K562 (cell line): Measurements from ENCODE around the gene TMEM131. TPM values are rescaled to one million over a fixed set of nuclear protein-coding genes. Genes with fewer than 3 reads are reported as not detected.

Experiments used
- ARID1B ChIP-seq: fragments of 450-650 bp; IDR thresholded peaks from 2 replicates; pipeline ENCODE4 v1.6.1; 2016; ENCODE audit warnings: antibody characterized with exemption, mild to moderate bottlenecking, inconsistent platforms
- CBX2 ChIP-seq: fragments of 200-600 bp; sonication (generic); IDR thresholded peaks from one replicate; pipeline ENCODE4 v1.6.1; 2012; ENCODE audit warnings: mild to moderate bottlenecking, low read length, inconsistent platforms; ENCODE audit not compliant: insufficient read depth, poor library complexity, severe bottlenecking
- HDAC2 ChIP-seq: fragments of 450-650 bp; IDR thresholded peaks from 2 replicates; pipeline ENCODE4 v1.6.1; 2016; ENCODE audit warnings: mild to moderate bottlenecking
- KLF16 ChIP-seq: IDR thresholded peaks from 2 replicates; pipeline ENCODE4 v1.6.1; 2016; ENCODE audit warnings: antibody characterized with exemption
- NR2C2 ChIP-seq, 2 experiments: fragments of 200-800 bp in 1 of 2; sonication (Bioruptor generic) in 1 of 2; sonication (generic) in 1 of 2; formaldehyde crosslinking in 1 of 2; IDR thresholded peaks; 2 replicates each; pipeline versions ENCODE4 v1.6.1 to v1.8.0; 2016 to 2022; ENCODE audit warnings: mild to moderate bottlenecking in 1 of 2, missing compliant biosample characterization in 1 of 2, missing genetic modification characterization in 1 of 2, missing genetic modification reagents in 1 of 2
- RCOR1 ChIP-seq, 2 experiments: IDR thresholded peaks; 2 replicates each; pipeline ENCODE4 v1.6.1; 2012; ENCODE audit warnings: low read depth in 2 of 2, low read length in 2 of 2, borderline replicate concordance in 1 of 2, improper control_type of control experiment in 1 of 2
- SMAD4 ChIP-seq: fragments of 250-450 bp; sonication (Bioruptor Pico); conservative IDR thresholded peaks from 2 replicates; pipeline ENCODE4 v1.8.0; 2021; ENCODE audit warnings: inconsistent platforms, mild to moderate bottlenecking, moderate library complexity
- SRF ChIP-seq, 2 experiments: fragments of 250-450, 450-650 bp in 1 of 2; sonication (Bioruptor Pico) in 1 of 2; sonication (generic) in 1 of 2; formaldehyde crosslinking; IDR thresholded peaks; 2 replicates each; pipeline versions ENCODE4 v1.5.0 to v1.5.1; 2020 to 2022; ENCODE audit warnings: mild to moderate bottlenecking in 1 of 2, missing genetic modification reagents in 1 of 2
- TBL1XR1 ChIP-seq, 2 experiments: IDR thresholded peaks; 2 replicates each; pipeline ENCODE4 v1.6.1; 2012; ENCODE audit warnings: improper control_type of control experiment in 2 of 2, low read length in 2 of 2, mild to moderate bottlenecking in 1 of 2
- YY1 ChIP-seq, 3 experiments: IDR thresholded peaks; 2 replicates each; pipeline ENCODE4 v1.6.1; 2011; ENCODE audit warnings: low read length in 2 of 3, mild to moderate bottlenecking in 2 of 3, moderate library complexity in 2 of 3, borderline replicate concordance in 1 of 3, control low read depth in 1 of 3, low read depth in 1 of 3; ENCODE audit not compliant: insufficient read depth in 3 of 3, insufficient replicate concordance in 2 of 3, control insufficient read depth in 1 of 3, insufficient read length in 1 of 3; ENCODE audit errors: extremely low read depth in 1 of 3
- ZNF175 ChIP-seq: fragments of 200-800 bp; sonication (Bioruptor generic); IDR thresholded peaks from 2 replicates; pipeline ENCODE4 v1.6.1; 2016; ENCODE audit warnings: low read depth, mild to moderate bottlenecking, missing genetic modification characterization, missing compliant biosample characterization
- ZNF354B ChIP-seq: fragments of 250-450 bp; sonication (Bioruptor Pico); IDR thresholded peaks from 2 replicates; pipeline ENCODE4 v1.4.0; 2020
- ZNF57 ChIP-seq: fragments of 450-650 bp; formaldehyde crosslinking; IDR thresholded peaks from 2 replicates; pipeline ENCODE4 v1.4.0; 2020; ENCODE audit warnings: mild to moderate bottlenecking, moderate library complexity
- polyA plus RNA-seq, 8 experiments: library from polyadenylated mRNA; depleted of rRNA in 4 of 8; stranded (reverse) in 5 of 8; unstranded in 3 of 8; fragments of >200 nt; fragmentation: Nextera tagmentation in 2 of 8; fragmentation: Illumina TruSeq in 1 of 8; extraction: Ambion mirVana in 2 of 8; extraction: Trizol in 1 of 8; gene quantifications; 2 replicates each; pipeline versions ENCODE4 v1.2.1 to v1.2.3, GENCODE V29; 2011 to 2014; ENCODE audit warnings: inconsistent platforms in 1 of 8, missing spikeins in 1 of 8
- total RNA-seq, 7 experiments: library from RNA; depleted of rRNA in 6 of 7; stranded (reverse); fragments of >200 nt in 6 of 7; fragmentation: Illumina TruSeq in 2 of 7; extraction: Trizol in 2 of 7; gene quantifications; 2 replicates each; pipeline versions ENCODE4 v1.2.1 to v1.2.3, GENCODE V29; 2011 to 2021; ENCODE audit warnings: low replicate concordance in 1 of 7
- TF ChIP-seq, protein P1 (sequence below), 2 experiments: fragments of 450-650 bp; conservative IDR thresholded peaks; 2 replicates each; pipeline ENCODE4 v1.6.1; 2017; ENCODE audit warnings: mild to moderate bottlenecking in 2 of 2, moderate library complexity in 2 of 2
- TF ChIP-seq, protein P2 (sequence below): fragments of 450-650 bp; IDR thresholded peaks from 2 replicates; pipeline ENCODE4 v1.6.1; 2016
- TF ChIP-seq, protein P3 (sequence below): fragments of 450-650 bp; formaldehyde crosslinking; IDR thresholded peaks from 2 replicates; pipeline ENCODE4 v1.4.0; 2020; ENCODE audit warnings: mild to moderate bottlenecking, moderate library complexity
- TF ChIP-seq, protein P4 (sequence below), 3 experiments: fragments of 200-800 bp in 1 of 3; fragments of 250-450 bp in 1 of 3; fragments of 450-650 bp in 1 of 3; sonication (Bioruptor Pico) in 1 of 3; sonication (Bioruptor generic) in 1 of 3; formaldehyde crosslinking in 1 of 3; IDR thresholded peaks; 2 replicates each; pipeline versions ENCODE4 v1.6.1 to v1.8.0; 2016 to 2022; ENCODE audit warnings: mild to moderate bottlenecking in 2 of 3, missing genetic modification characterization in 2 of 3, missing compliant biosample characterization in 1 of 3, moderate library complexity in 1 of 3

The TMEM131 gene
- total and polyA plus RNA-seq, 9 of the 15 experiments (the other 6 are each of a cell fraction or from before 2014, with no cell fraction given), result 2.5 to 21.1 (median 12.4) TPM

DNA sequence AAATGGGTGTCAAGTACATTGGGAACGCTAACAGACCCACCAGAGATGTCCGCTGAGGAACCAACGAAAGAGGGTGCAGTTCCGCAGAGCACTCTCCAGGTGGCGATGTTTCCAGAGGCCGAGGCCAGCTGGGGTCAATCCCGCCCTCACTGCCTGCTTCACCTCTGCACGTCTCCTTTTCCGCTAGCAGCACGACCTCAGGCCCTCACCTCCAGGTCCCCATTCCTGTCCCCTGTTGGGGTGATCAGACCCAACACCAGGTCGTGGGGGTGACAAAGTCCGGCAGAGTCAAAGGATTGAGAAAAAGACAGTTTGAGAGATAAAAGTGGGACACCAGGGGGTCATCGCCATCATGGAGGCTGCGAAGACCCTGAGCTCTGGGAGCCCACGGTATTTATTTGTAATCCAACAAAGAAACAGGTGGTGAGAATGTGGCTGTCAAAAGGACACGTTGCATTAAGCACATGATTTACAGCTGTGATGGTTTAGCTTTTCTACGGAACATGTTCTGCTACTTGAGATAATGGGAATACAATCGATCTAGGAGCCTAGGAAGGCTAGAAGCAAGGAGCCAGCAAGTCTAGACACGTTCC lies 255.1 kb downstream of the TMEM131 start (continued):
- TF ChIP-seq ARID1B, result peak; percentile 60; the same call in 1 of the 2 replicates
- TF ChIP-seq, protein P1, sequence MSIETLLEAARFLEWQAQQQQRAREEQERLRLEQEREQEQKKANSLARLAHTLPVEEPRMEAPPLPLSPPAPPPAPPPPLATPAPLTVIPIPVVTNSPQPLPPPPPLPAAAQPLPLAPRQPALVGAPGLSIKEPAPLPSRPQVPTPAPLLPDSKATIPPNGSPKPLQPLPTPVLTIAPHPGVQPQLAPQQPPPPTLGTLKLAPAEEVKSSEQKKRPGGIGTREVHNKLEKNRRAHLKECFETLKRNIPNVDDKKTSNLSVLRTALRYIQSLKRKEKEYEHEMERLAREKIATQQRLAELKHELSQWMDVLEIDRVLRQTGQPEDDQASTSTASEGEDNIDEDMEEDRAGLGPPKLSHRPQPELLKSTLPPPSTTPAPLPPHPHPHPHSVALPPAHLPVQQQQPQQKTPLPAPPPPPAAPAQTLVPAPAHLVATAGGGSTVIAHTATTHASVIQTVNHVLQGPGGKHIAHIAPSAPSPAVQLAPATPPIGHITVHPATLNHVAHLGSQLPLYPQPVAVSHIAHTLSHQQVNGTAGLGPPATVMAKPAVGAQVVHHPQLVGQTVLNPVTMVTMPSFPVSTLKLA (conservative IDR thresholded peaks at IDR 0.05), result 0 out of 4 replicates have a peak, but pooled peaks of 1 of the 2 experiments have one; percentile 48
- no peak for TF ChIP-seq CBX2
- TF ChIP-seq, protein P2, sequence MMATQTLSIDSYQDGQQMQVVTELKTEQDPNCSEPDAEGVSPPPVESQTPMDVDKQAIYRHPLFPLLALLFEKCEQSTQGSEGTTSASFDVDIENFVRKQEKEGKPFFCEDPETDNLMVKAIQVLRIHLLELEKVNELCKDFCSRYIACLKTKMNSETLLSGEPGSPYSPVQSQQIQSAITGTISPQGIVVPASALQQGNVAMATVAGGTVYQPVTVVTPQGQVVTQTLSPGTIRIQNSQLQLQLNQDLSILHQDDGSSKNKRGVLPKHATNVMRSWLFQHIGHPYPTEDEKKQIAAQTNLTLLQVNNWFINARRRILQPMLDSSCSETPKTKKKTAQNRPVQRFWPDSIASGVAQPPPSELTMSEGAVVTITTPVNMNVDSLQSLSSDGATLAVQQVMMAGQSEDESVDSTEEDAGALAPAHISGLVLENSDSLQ, result peak; percentile 77
- TF ChIP-seq NR2C2 (CRISPR knock-in tag; IDR thresholded peaks at IDR 0.05), result peak; percentile 71; the same call in 1 of the 2 replicates
- peak; percentile 91 for TF ChIP-seq NR2C2 (tag; IDR thresholded peaks at IDR 0.05)
- 0 out of 4 replicates have a peak, but pooled peaks of 1 of the 2 experiments have one; percentile 38 for TF ChIP-seq RCOR1 (IDR thresholded peaks at IDR 0.05; ENCODE audit: borderline replicate concordance in 1 of 2, low read depth in 2 of 2, low read length in 2 of 2)
- no peak for TF ChIP-seq ZNF175
- peak in 1 of 3 experiments; percentile 27 for TF ChIP-seq YY1 (IDR thresholded peaks at IDR 0.05; ENCODE audit: borderline replicate concordance in 1 of 3, control insufficient read depth in 1 of 3, extremely low read depth in 1 of 3, insufficient read depth in 3 of 3, insufficient read length in 1 of 3, insufficient replicate concordance in 2 of 3, low read depth in 1 of 3, low read length in 2 of 3)
- TF ChIP-seq, protein P3, sequence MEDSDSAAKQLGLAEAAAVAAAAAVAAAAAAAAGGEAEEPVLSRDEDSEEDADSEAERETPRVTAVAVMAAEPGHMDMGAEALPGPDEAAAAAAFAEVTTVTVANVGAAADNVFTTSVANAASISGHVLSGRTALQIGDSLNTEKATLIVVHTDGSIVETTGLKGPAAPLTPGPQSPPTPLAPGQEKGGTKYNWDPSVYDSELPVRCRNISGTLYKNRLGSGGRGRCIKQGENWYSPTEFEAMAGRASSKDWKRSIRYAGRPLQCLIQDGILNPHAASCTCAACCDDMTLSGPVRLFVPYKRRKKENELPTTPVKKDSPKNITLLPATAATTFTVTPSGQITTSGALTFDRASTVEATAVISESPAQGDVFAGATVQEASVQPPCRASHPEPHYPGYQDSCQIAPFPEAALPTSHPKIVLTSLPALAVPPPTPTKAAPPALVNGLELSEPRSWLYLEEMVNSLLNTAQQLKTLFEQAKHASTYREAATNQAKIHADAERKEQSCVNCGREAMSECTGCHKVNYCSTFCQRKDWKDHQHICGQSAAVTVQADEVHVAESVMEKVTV (CRISPR knock-in tag), result 0 out of 2 replicates have a peak, but pooled peaks have one; percentile 30
- peak; percentile 17; the same call in 1 of the 2 replicates for TF ChIP-seq KLF16
- peak in 1 of 2 experiments; percentile 33; a peak in 1 of 4 replicates for TF ChIP-seq TBL1XR1 (IDR thresholded peaks at IDR 0.05; ENCODE audit: low read length in 2 of 2)
- TF ChIP-seq SRF (CRISPR knock-in tag; IDR thresholded peaks at IDR 0.05), result no peak
- no peak for TF ChIP-seq ZNF57 (CRISPR knock-in tag)
- TF ChIP-seq, protein P4, sequence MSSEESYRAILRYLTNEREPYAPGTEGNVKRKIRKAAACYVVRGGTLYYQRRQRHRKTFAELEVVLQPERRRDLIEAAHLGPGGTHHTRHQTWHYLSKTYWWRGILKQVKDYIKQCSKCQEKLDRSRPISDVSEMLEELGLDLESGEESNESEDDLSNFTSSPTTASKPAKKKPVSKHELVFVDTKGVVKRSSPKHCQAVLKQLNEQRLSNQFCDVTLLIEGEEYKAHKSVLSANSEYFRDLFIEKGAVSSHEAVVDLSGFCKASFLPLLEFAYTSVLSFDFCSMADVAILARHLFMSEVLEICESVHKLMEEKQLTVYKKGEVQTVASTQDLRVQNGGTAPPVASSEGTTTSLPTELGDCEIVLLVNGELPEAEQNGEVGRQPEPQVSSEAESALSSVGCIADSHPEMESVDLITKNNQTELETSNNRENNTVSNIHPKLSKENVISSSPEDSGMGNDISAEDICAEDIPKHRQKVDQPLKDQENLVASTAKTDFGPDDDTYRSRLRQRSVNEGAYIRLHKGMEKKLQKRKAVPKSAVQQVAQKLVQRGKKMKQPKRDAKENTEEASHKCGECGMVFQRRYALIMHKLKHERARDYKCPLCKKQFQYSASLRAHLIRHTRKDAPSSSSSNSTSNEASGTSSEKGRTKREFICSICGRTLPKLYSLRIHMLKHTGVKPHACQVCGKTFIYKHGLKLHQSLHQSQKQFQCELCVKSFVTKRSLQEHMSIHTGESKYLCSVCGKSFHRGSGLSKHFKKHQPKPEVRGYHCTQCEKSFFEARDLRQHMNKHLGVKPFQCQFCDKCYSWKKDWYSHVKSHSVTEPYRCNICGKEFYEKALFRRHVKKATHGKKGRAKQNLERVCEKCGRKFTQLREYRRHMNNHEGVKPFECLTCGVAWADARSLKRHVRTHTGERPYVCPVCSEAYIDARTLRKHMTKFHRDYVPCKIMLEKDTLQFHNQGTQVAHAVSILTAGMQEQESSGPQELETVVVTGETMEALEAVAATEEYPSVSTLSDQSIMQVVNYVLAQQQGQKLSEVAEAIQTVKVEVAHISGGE (CRISPR knock-in tag; IDR thresholded peaks at IDR 0.05), result peak in 1 of 3 experiments; percentile 29; a peak in 1 of 6 replicates
- 0 out of 2 replicates have a peak, but pooled peaks have one; percentile 17 for TF ChIP-seq HDAC2
- TF ChIP-seq SMAD4 (CRISPR knock-in tag), result peak; percentile 19; the same call in 1 of the 2 replicates
- TF ChIP-seq ZNF354B (CRISPR knock-in tag), result no peak
